Brain microvascular endothelial cell (primary cell): ENCODE results near the gene ATRX.
"Not testable (repeated sequence)": the region's sequence is repeated elsewhere in the genome, so short reads cannot be mapped to it uniquely, and the experiment has no call there.

Experiments used
- DNase-seq: peaks from one replicate; pipeline ENCODE4 v3.0.0-alpha.2; 2020
- H3K27ac ChIP-seq: fragments of 250-450 bp; sonication (Bioruptor Pico); 2 replicates; pipeline ENCODE4 v1.5.1; 2020; ENCODE audit warnings: mild to moderate bottlenecking, moderate library complexity
- H3K27me3 ChIP-seq: fragments of 250-450 bp; sonication (Bioruptor Pico); replicated peaks from 2 replicates; pipeline ENCODE4 v1.5.1; 2020; ENCODE audit warnings: mild to moderate bottlenecking
- H3K36me3 ChIP-seq: fragments of 250-450 bp; sonication (Bioruptor Pico); replicated peaks from 2 replicates; pipeline ENCODE4 v1.5.1; 2020; ENCODE audit warnings: mild to moderate bottlenecking
- H3K4me3 ChIP-seq: 2 replicates; pipeline ENCODE4 v1.5.1; 2011; ENCODE audit warnings: low read depth, mild to moderate bottlenecking, control low read depth, low read length, moderate library complexity
- in situ Hi-C: cut with HindIII; loops from 2 replicates; pipeline ENCODE4 v1.10.0; 2017; ENCODE audit warnings: low sequenced_read_pairs, low pct_ligation_motif_present
- TF ChIP-seq, protein P1 (sequence below): IDR thresholded peaks from 2 replicates; pipeline ENCODE4 v1.5.1; 2011; ENCODE audit warnings: low read depth, mild to moderate bottlenecking, moderate library complexity, low read length, control low read depth, inconsistent platforms; ENCODE audit errors: missing control alignments

The ATRX gene

GRCh38 chrX:77771601-77772000 is 14.4 kb downstream of the ATRX start:
- Histone ChIP-seq H3K27ac (no peak overlapping the region), H3K4me3 (no peak overlapping the region), H3K36me3 (no peaks in the 10 kb centered on the region), H3K27me3 (no peaks in the 10 kb centered on the region)
- in situ Hi-C loops = no loop called here
- TF ChIP-seq, protein P1, sequence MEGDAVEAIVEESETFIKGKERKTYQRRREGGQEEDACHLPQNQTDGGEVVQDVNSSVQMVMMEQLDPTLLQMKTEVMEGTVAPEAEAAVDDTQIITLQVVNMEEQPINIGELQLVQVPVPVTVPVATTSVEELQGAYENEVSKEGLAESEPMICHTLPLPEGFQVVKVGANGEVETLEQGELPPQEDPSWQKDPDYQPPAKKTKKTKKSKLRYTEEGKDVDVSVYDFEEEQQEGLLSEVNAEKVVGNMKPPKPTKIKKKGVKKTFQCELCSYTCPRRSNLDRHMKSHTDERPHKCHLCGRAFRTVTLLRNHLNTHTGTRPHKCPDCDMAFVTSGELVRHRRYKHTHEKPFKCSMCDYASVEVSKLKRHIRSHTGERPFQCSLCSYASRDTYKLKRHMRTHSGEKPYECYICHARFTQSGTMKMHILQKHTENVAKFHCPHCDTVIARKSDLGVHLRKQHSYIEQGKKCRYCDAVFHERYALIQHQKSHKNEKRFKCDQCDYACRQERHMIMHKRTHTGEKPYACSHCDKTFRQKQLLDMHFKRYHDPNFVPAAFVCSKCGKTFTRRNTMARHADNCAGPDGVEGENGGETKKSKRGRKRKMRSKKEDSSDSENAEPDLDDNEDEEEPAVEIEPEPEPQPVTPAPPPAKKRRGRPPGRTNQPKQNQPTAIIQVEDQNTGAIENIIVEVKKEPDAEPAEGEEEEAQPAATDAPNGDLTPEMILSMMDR = no peak
- DNase-seq = no peak

- in situ Hi-C loops = no loop called here
- no peak for DNase-seq
- no peak overlapping the region for H3K27ac ChIP-seq
- H3K27me3 ChIP-seq = no peaks in the 10 kb centered on the region
- TF ChIP-seq, protein P1 = no peak
- H3K36me3 ChIP-seq = no peaks in the 10 kb centered on the region
- H3K4me3 ChIP-seq = no peak overlapping the region
Observed at GRCh38 chrX:77768787-77769186, 17.2 kb downstream of the ATRX start.

GRCh38 chrX:77766212-77766611 is 19.8 kb downstream of the ATRX start:
- H3K36me3 ChIP-seq, H3K27ac ChIP-seq, DNase-seq, H3K27me3 ChIP-seq, in situ Hi-C loops, H3K4me3 ChIP-seq: not testable (repeated sequence)

DNA sequence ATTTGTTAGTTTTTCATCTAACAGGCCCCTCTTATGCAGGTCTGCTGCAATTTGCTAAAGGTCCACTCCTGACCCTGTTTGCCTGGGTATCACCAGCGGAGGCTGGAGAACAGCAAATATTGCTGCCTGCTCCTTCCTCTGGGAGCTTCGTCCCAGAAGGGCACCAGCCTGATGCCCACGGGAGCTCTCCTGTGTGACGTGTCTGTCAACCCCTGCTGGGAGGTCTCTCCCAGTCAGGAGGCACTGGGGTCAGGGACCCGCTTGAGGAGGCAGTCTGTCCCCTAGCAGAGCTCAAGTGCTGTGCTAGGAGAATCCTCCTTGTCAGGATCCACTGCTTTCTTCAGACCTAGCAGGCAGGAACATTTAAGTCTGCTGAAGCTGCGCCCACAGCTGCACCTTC is 30.5 kb downstream of the ATRX start:
- Histone ChIP-seq H3K27me3 (no peaks in the 10 kb centered on the region), H3K27ac (no peak overlapping the region), H3K4me3 (no peak overlapping the region), H3K36me3 (no peaks in the 10 kb centered on the region)
- in situ Hi-C loops = no loop called here
- DNase-seq = no peak
- TF ChIP-seq, protein P1 = no peak

- in situ Hi-C loops, H3K36me3 ChIP-seq, DNase-seq, H3K27ac ChIP-seq, H3K4me3 ChIP-seq, H3K27me3 ChIP-seq: not testable (repeated sequence)
Observed at GRCh38 chrX:77753942-77754341, 32.1 kb downstream of the ATRX start.

DNA sequence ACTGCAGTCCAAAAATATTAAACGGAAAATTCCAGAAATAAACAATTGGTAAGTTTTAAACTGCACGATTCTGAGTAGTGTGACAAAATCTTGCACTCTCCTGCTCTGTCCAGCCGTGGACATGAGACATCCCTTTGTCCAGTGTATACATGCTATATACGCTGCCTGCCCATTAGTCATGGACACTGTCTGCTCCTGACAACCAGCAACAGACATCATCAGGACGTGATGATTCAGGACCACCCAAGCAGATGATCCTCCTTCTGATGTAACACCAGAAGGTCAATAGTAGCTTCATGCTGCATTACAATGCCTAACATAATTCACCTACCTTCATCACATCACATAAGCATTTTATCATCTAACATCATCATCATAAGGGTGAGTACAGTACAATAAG is 36.3 kb downstream of the ATRX start:
- H3K4me3 ChIP-seq = no peak overlapping the region
- in situ Hi-C loops = no loop called here
- TF ChIP-seq, protein P1 = no peak
- H3K27ac ChIP-seq = no peak overlapping the region
- H3K36me3 ChIP-seq = no peaks in the 10 kb centered on the region
- no peaks in the 10 kb centered on the region for H3K27me3 ChIP-seq
- peak; percentile 89 for DNase-seq

GRCh38 chrX:77743720-77744119 is 42.3 kb downstream of the ATRX start:
- H3K27me3 ChIP-seq = no peaks in the 10 kb centered on the region
- in situ Hi-C loops = no loop called here
- no peak overlapping the region for H3K4me3 ChIP-seq
- no peak overlapping the region for H3K27ac ChIP-seq
- no peaks in the 10 kb centered on the region for H3K36me3 ChIP-seq
- DNase-seq = no peak
- TF ChIP-seq, protein P1 = no peak
